ENCODE data around the gene YARS1.

The YARS1 gene

GRCh38 chr1:32736812-32737791, 80.1 kb downstream of the YARS1 start:
- H3K27me3 ChIP-seq (ENCODE audit: insufficient read depth, insufficient read length): no peaks in the 10 kb centered on the region
- no peaks in the 10 kb centered on the region for H3K36me3 ChIP-seq (ENCODE audit: insufficient read depth, insufficient read length, low read length)
- TF ChIP-seq ZNF274 (IDR thresholded peaks at IDR 0.05; ENCODE audit: low read depth, low read length): no peak
- TF ChIP-seq YY1 (IDR thresholded peaks at IDR 0.05; ENCODE audit: insufficient read depth, insufficient read length): no peak
- no peaks in the 10 kb centered on the region for H3K9me3 ChIP-seq (ENCODE audit: insufficient read depth, low read length)
- peaks cover 27% of the 10 kb centered on the region for H3K4me1 ChIP-seq (ENCODE audit: insufficient read depth, insufficient read length)
- no peak overlapping the region for H3K4me3 ChIP-seq (ENCODE audit: insufficient read length, low read depth)
- peak overlapping the region; percentile 66 for H3K9ac ChIP-seq (ENCODE audit: insufficient read length, low read depth)
- peak; percentile 99 for DNase-seq (ENCODE audit: low read depth, low spot score)

- peaks cover 22% of the 10 kb centered on the region for H3K4me1 ChIP-seq (ENCODE audit: insufficient read depth, insufficient read length)
- H3K27me3 ChIP-seq (ENCODE audit: insufficient read depth, insufficient read length): no peaks in the 10 kb centered on the region
- no peak for DNase-seq (ENCODE audit: low read depth, low spot score)
- H3K9ac ChIP-seq (ENCODE audit: insufficient read length, low read depth): peak overlapping the region; percentile 24
- no peaks in the 10 kb centered on the region for H3K9me3 ChIP-seq (ENCODE audit: insufficient read depth, low read length)
- H3K4me3 ChIP-seq (ENCODE audit: insufficient read length, low read depth): no peak overlapping the region
- no peak for TF ChIP-seq SUZ12 (IDR thresholded peaks at IDR 0.05; ENCODE audit: extremely low read depth, insufficient read depth, insufficient read length)
- TF ChIP-seq ZNF274 (IDR thresholded peaks at IDR 0.05; ENCODE audit: low read depth, low read length): no peak
- no peak for TF ChIP-seq YY1 (IDR thresholded peaks at IDR 0.05; ENCODE audit: insufficient read depth, insufficient read length)
- H3K36me3 ChIP-seq (ENCODE audit: insufficient read depth, insufficient read length, low read length): no peaks in the 10 kb centered on the region
Measured at GRCh38 chr1:32733582-32734321, 83.4 kb downstream of the YARS1 start.

GRCh38 chr1:32729254-32730046, 87.7 kb downstream of the YARS1 start:
- peaks cover 25% of the 10 kb centered on the region for H3K4me1 ChIP-seq (ENCODE audit: insufficient read depth, insufficient read length)
- H3K9me3 ChIP-seq (ENCODE audit: insufficient read depth, low read length): no peaks in the 10 kb centered on the region
- H3K9ac ChIP-seq (ENCODE audit: insufficient read length, low read depth): no peak overlapping the region
- no peak overlapping the region for H3K4me3 ChIP-seq (ENCODE audit: insufficient read length, low read depth)
- H3K27me3 ChIP-seq (ENCODE audit: insufficient read depth, insufficient read length): no peaks in the 10 kb centered on the region
- no peaks in the 10 kb centered on the region for H3K36me3 ChIP-seq (ENCODE audit: insufficient read depth, insufficient read length, low read length)
- TF ChIP-seq ZNF274 (IDR thresholded peaks at IDR 0.05; ENCODE audit: low read depth, low read length) (no peak), YY1 (IDR thresholded peaks at IDR 0.05; ENCODE audit: insufficient read depth, insufficient read length) (no peak), SUZ12 (IDR thresholded peaks at IDR 0.05; ENCODE audit: extremely low read depth, insufficient read depth, insufficient read length) (no peak)
- DNase-seq (ENCODE audit: low read depth, low spot score): no peak

GRCh38 chr1:32728413-32729077, 88.6 kb downstream of the YARS1 start:
- no peak for DNase-seq (ENCODE audit: low read depth, low spot score)
- Histone ChIP-seq H3K36me3 (ENCODE audit: insufficient read depth, insufficient read length, low read length) (no peaks in the 10 kb centered on the region), H3K9me3 (ENCODE audit: insufficient read depth, low read length) (no peaks in the 10 kb centered on the region), H3K4me1 (ENCODE audit: insufficient read depth, insufficient read length) (peaks cover 23% of the 10 kb centered on the region), H3K27me3 (ENCODE audit: insufficient read depth, insufficient read length) (no peaks in the 10 kb centered on the region), H3K4me3 (ENCODE audit: insufficient read length, low read depth) (no peak overlapping the region), H3K9ac (ENCODE audit: insufficient read length, low read depth) (no peak overlapping the region)
- TF ChIP-seq SUZ12 (IDR thresholded peaks at IDR 0.05; ENCODE audit: extremely low read depth, insufficient read depth, insufficient read length) (no peak), YY1 (IDR thresholded peaks at IDR 0.05; ENCODE audit: insufficient read depth, insufficient read length) (no peak), ZNF274 (IDR thresholded peaks at IDR 0.05; ENCODE audit: low read depth, low read length) (no peak)

GRCh38 chr1:32727876-32728275, 89.3 kb downstream of the YARS1 start:
- Histone ChIP-seq H3K9me3 (ENCODE audit: insufficient read depth, low read length) (no peaks in the 10 kb centered on the region), H3K36me3 (ENCODE audit: insufficient read depth, insufficient read length, low read length) (no peaks in the 10 kb centered on the region), H3K9ac (ENCODE audit: insufficient read length, low read depth) (no peak overlapping the region), H3K4me1 (ENCODE audit: insufficient read depth, insufficient read length) (peaks cover 20% of the 10 kb centered on the region), H3K4me3 (ENCODE audit: insufficient read length, low read depth) (no peak overlapping the region), H3K27me3 (ENCODE audit: insufficient read depth, insufficient read length) (no peaks in the 10 kb centered on the region)
- TF ChIP-seq ZNF274 (IDR thresholded peaks at IDR 0.05; ENCODE audit: low read depth, low read length): no peak
- TF ChIP-seq YY1 (IDR thresholded peaks at IDR 0.05; ENCODE audit: insufficient read depth, insufficient read length): no peak
- TF ChIP-seq SUZ12 (IDR thresholded peaks at IDR 0.05; ENCODE audit: extremely low read depth, insufficient read depth, insufficient read length): no peak
- no peak for DNase-seq (ENCODE audit: low read depth, low spot score)

GRCh38 chr1:32725615-32725982, 91.6 kb downstream of the YARS1 start:
- no peaks in the 10 kb centered on the region for H3K36me3 ChIP-seq (ENCODE audit: insufficient read depth, insufficient read length, low read length)
- no peaks in the 10 kb centered on the region for H3K27me3 ChIP-seq (ENCODE audit: insufficient read depth, insufficient read length)
- H3K4me1 ChIP-seq (ENCODE audit: insufficient read depth, insufficient read length): peaks cover 20% of the 10 kb centered on the region
- no peak overlapping the region for H3K9ac ChIP-seq (ENCODE audit: insufficient read length, low read depth)
- H3K4me3 ChIP-seq (ENCODE audit: insufficient read length, low read depth): no peak overlapping the region
- no peak for DNase-seq (ENCODE audit: low read depth, low spot score)
- no peak for TF ChIP-seq YY1 (IDR thresholded peaks at IDR 0.05; ENCODE audit: insufficient read depth, insufficient read length)
- no peak for TF ChIP-seq ZNF274 (IDR thresholded peaks at IDR 0.05; ENCODE audit: low read depth, low read length)
- no peak for TF ChIP-seq SUZ12 (IDR thresholded peaks at IDR 0.05; ENCODE audit: extremely low read depth, insufficient read depth, insufficient read length)
- no peaks in the 10 kb centered on the region for H3K9me3 ChIP-seq (ENCODE audit: insufficient read depth, low read length)
